ENCODE data around the gene GRAP2.

Gene GRAP2

DNA sequence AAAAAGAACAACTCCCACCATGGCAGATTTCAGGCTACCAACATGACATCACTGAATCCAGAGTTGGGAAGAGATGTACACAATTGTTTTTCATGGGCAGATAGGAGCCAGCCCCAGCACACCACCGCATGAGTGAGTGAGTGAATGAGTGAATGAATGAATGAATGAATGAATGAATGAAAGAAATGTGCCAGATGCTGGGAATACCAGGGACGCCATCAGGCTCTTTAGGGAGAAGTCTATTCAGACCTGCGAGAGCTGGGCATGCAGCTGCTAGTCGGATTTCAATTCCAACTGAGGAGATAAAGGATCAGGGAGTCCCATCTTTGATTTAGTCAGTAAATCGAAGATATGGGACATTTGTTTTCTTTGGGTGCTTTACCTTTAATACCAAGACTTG, 78.6 kb downstream of the GRAP2 start:
- H3K36me3 ChIP-seq (ENCODE audit: control insufficient read depth, low read length), result no peaks in the 10 kb centered on the region
- no peak for TF ChIP-seq EZH2phosphoT487 (IDR thresholded peaks at IDR 0.05; ENCODE audit: borderline replicate concordance, low read length)
- TF ChIP-seq, protein P1, sequence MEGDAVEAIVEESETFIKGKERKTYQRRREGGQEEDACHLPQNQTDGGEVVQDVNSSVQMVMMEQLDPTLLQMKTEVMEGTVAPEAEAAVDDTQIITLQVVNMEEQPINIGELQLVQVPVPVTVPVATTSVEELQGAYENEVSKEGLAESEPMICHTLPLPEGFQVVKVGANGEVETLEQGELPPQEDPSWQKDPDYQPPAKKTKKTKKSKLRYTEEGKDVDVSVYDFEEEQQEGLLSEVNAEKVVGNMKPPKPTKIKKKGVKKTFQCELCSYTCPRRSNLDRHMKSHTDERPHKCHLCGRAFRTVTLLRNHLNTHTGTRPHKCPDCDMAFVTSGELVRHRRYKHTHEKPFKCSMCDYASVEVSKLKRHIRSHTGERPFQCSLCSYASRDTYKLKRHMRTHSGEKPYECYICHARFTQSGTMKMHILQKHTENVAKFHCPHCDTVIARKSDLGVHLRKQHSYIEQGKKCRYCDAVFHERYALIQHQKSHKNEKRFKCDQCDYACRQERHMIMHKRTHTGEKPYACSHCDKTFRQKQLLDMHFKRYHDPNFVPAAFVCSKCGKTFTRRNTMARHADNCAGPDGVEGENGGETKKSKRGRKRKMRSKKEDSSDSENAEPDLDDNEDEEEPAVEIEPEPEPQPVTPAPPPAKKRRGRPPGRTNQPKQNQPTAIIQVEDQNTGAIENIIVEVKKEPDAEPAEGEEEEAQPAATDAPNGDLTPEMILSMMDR (IDR thresholded peaks at IDR 0.05; ENCODE audit: low read depth, low read length, poor library complexity, severe bottlenecking), result no peak
- H3K27me3 ChIP-seq (ENCODE audit: control insufficient read depth, low read length), result peaks cover 34% of the 10 kb centered on the region
- no peaks in the 10 kb centered on the region for H3K9me3 ChIP-seq (ENCODE audit: control insufficient read depth, insufficient read depth, low read length)
- no peak overlapping the region for H3K27ac ChIP-seq (ENCODE audit: low read depth, low read length)
- H3F3A ChIP-seq (ENCODE audit: control insufficient read depth, insufficient read depth), result no peaks in the 10 kb centered on the region
- no peaks in the 10 kb centered on the region for H3K79me2 ChIP-seq (ENCODE audit: control insufficient read depth, low read length)
- no peak overlapping the region for H3K4me2 ChIP-seq (ENCODE audit: low read length)
- H4K20me1 ChIP-seq (ENCODE audit: control insufficient read depth, insufficient read depth, low read depth, low read length), result no peaks in the 10 kb centered on the region
- no peaks in the 10 kb centered on the region for H3K9me2 ChIP-seq (replicated peaks; ENCODE audit: control insufficient read depth, low read length)
- H3K4me1 ChIP-seq (ENCODE audit: control insufficient read depth, low read length), result no peaks in the 10 kb centered on the region
- no peak overlapping the region for H3K4me3 ChIP-seq (ENCODE audit: low read length)

DNA sequence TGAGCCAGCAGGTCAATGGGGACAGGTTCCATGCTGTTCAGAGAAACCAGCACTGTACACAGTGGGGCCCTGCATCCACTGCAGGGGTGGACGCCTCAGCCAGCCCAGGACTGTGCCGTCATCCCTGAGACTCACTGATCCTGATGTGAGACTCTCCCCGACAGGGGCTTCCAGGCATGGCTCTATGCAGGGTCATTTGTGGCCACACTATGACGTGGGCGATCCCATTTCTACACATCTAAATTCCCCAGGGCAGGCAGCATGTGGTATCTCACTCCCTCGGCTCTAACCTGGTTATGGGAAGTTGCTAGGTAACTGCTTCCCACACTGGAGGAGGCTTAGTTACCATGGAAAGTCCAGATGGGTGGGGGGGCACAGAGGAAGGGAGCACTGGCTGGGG, 79.7 kb downstream of the GRAP2 start:
- H3K4me2 ChIP-seq (ENCODE audit: low read length), result no peak overlapping the region
- H3K4me3 ChIP-seq (ENCODE audit: low read length), result no peak overlapping the region
- no peaks in the 10 kb centered on the region for H3F3A ChIP-seq (ENCODE audit: control insufficient read depth, insufficient read depth)
- TF ChIP-seq, protein P1 (IDR thresholded peaks at IDR 0.05; ENCODE audit: low read depth, low read length, poor library complexity, severe bottlenecking), result no peak
- TF ChIP-seq EZH2phosphoT487 (IDR thresholded peaks at IDR 0.05; ENCODE audit: borderline replicate concordance, low read length), result no peak
- H4K20me1 ChIP-seq (ENCODE audit: control insufficient read depth, insufficient read depth, low read depth, low read length), result no peaks in the 10 kb centered on the region
- no peaks in the 10 kb centered on the region for H3K36me3 ChIP-seq (ENCODE audit: control insufficient read depth, low read length)
- H3K9me3 ChIP-seq (ENCODE audit: control insufficient read depth, insufficient read depth, low read length), result no peaks in the 10 kb centered on the region
- H3K79me2 ChIP-seq (ENCODE audit: control insufficient read depth, low read length), result no peaks in the 10 kb centered on the region
- H3K27ac ChIP-seq (ENCODE audit: low read depth, low read length), result no peak overlapping the region
- peaks cover 33% of the 10 kb centered on the region for H3K27me3 ChIP-seq (ENCODE audit: control insufficient read depth, low read length)
- H3K4me1 ChIP-seq (ENCODE audit: control insufficient read depth, low read length), result no peaks in the 10 kb centered on the region
- H3K9me2 ChIP-seq (replicated peaks; ENCODE audit: control insufficient read depth, low read length), result no peaks in the 10 kb centered on the region

DNA sequence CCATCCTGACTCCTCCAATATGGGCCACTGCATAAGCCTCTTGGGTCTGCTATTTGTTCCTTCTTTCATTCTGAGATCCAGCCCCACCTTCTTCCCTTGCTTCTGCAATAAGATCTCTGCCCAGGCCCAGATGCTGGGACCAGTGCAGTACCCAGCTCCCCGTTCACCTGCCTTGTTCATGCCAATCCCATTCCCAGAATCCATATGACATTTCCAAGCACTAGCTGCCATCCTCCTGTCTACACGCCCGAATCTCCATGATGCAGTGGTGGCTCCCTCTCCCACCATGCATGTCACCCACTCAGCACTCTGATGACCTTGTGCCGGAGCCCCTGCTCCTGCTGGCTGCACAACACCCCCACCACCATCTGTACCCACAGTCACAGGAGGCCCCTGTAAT, 82.5 kb downstream of the GRAP2 start:
- Histone ChIP-seq H3K4me2 (ENCODE audit: low read length) (no peak overlapping the region), H3K36me3 (ENCODE audit: control insufficient read depth, low read length) (no peaks in the 10 kb centered on the region), H3K27ac (ENCODE audit: low read depth, low read length) (no peak overlapping the region), H3K27me3 (ENCODE audit: control insufficient read depth, low read length) (peaks cover 15% of the 10 kb centered on the region), H3K4me3 (ENCODE audit: low read length) (no peak overlapping the region), H3F3A (ENCODE audit: control insufficient read depth, insufficient read depth) (no peaks in the 10 kb centered on the region), H3K4me1 (ENCODE audit: control insufficient read depth, low read length) (no peaks in the 10 kb centered on the region), H3K79me2 (ENCODE audit: control insufficient read depth, low read length) (no peaks in the 10 kb centered on the region), H3K9me3 (ENCODE audit: control insufficient read depth, insufficient read depth, low read length) (no peaks in the 10 kb centered on the region), H4K20me1 (ENCODE audit: control insufficient read depth, insufficient read depth, low read depth, low read length) (no peaks in the 10 kb centered on the region), H3K9me2 (replicated peaks; ENCODE audit: control insufficient read depth, low read length) (no peaks in the 10 kb centered on the region)
- TF ChIP-seq, protein P1 (IDR thresholded peaks at IDR 0.05; ENCODE audit: low read depth, low read length, poor library complexity, severe bottlenecking), result no peak
- no peak for TF ChIP-seq EZH2phosphoT487 (IDR thresholded peaks at IDR 0.05; ENCODE audit: borderline replicate concordance, low read length)

DNA sequence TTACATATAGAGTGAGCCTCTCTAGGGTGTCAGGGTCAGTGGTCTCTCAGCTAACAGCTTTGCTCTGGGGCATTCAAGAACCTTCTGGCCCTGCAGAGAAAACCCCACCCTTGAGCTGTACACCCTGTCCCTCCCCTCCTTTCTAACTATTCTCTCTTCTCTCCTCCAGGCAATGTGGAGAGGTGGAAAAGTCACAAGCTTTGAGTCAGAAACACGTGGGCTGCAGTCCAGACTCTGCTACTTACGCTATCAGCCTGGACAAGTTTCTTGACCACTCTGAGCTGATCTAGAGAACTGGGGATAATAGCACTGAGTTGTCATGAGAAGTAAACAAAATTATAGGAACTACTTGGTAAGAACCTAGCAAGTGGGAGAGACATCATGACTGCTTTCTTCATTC, 83.1 kb downstream of the GRAP2 start:
- H3K79me2 ChIP-seq (ENCODE audit: control insufficient read depth, low read length), result no peaks in the 10 kb centered on the region

More for the DNA sequence above, 83.1 kb downstream of the GRAP2 start:
- H3F3A ChIP-seq (ENCODE audit: control insufficient read depth, insufficient read depth), result no peaks in the 10 kb centered on the region
- peaks cover 20% of the 10 kb centered on the region for H3K27me3 ChIP-seq (ENCODE audit: control insufficient read depth, low read length)
- no peak overlapping the region for H3K4me3 ChIP-seq (ENCODE audit: low read length)
- no peaks in the 10 kb centered on the region for H3K4me1 ChIP-seq (ENCODE audit: control insufficient read depth, low read length)
- H3K4me2 ChIP-seq (ENCODE audit: low read length), result no peak overlapping the region
- TF ChIP-seq, protein P1 (IDR thresholded peaks at IDR 0.05; ENCODE audit: low read depth, low read length, poor library complexity, severe bottlenecking), result no peak
- TF ChIP-seq EZH2phosphoT487 (IDR thresholded peaks at IDR 0.05; ENCODE audit: borderline replicate concordance, low read length), result no peak
- no peak overlapping the region for H3K27ac ChIP-seq (ENCODE audit: low read depth, low read length)
- H4K20me1 ChIP-seq (ENCODE audit: control insufficient read depth, insufficient read depth, low read depth, low read length), result no peaks in the 10 kb centered on the region
- H3K9me2 ChIP-seq (replicated peaks; ENCODE audit: control insufficient read depth, low read length), result no peaks in the 10 kb centered on the region
- H3K9me3 ChIP-seq (ENCODE audit: control insufficient read depth, insufficient read depth, low read length), result no peaks in the 10 kb centered on the region
- H3K36me3 ChIP-seq (ENCODE audit: control insufficient read depth, low read length), result no peaks in the 10 kb centered on the region
